NCI-H524 treated with DMSO at 0.1 percent for 48 hours (cell line): ENCODE data around the gene IRF2BP2.
"Not testable (repeated sequence)": the region's sequence is repeated elsewhere in the genome, so short reads cannot be mapped to it uniquely, and the experiment has no call there.

Experiments used
- DNase-seq: peaks from one replicate; lab custom pipeline; 2025; lab: John Stamatoyannopoulos, UW

The IRF2BP2 gene

GRCh38 chr1:234601301-234602017 is 8.5 kb downstream of the IRF2BP2 start:
- DNase-seq: no peak

- peak; percentile 35 for DNase-seq
Measured at GRCh38 chr1:234600418-234601281, 9.3 kb downstream of the IRF2BP2 start.

GRCh38 chr1:234599617-234600417 is 10.2 kb downstream of the IRF2BP2 start:
- peak; percentile 41 for DNase-seq

GRCh38 chr1:234598974-234599616 is 10.9 kb downstream of the IRF2BP2 start:
- DNase-seq: no peak

GRCh38 chr1:234597894-234598293 is 12.1 kb downstream of the IRF2BP2 start:
- DNase-seq: peak; percentile 16

- DNase-seq: no peak
Measured at GRCh38 chr1:234595899-234596298, 14.1 kb downstream of the IRF2BP2 start.

GRCh38 chr1:234594575-234594974 is 15.4 kb downstream of the IRF2BP2 start:
- DNase-seq: not testable (repeated sequence)

GRCh38 chr1:234593771-234594504 is 16.0 kb downstream of the IRF2BP2 start:
- DNase-seq: no peak

- DNase-seq: no peak
Measured at GRCh38 chr1:234593109-234593508, 16.9 kb downstream of the IRF2BP2 start.

- DNase-seq: no peak
Measured at GRCh38 chr1:234592240-234592639, 17.7 kb downstream of the IRF2BP2 start.

GRCh38 chr1:234591131-234591530 is 18.8 kb downstream of the IRF2BP2 start:
- DNase-seq: no peak

GRCh38 chr1:234589854-234590620 is 19.9 kb downstream of the IRF2BP2 start:
- DNase-seq: no peak

- DNase-seq: peak; percentile 28
Measured at GRCh38 chr1:234589064-234589800, 20.7 kb downstream of the IRF2BP2 start.

GRCh38 chr1:234588386-234588785 is 21.6 kb downstream of the IRF2BP2 start:
- no peak for DNase-seq

- DNase-seq: no peak
Measured at GRCh38 chr1:234586892-234587485, 23.0 kb downstream of the IRF2BP2 start.

- no peak for DNase-seq
Measured at GRCh38 chr1:234586304-234586703, 23.7 kb downstream of the IRF2BP2 start.

- no peak for DNase-seq
Measured at GRCh38 chr1:234585330-234586055, 24.5 kb downstream of the IRF2BP2 start.

- DNase-seq: peak; percentile 18
Measured at GRCh38 chr1:234584926-234585325, 25.1 kb downstream of the IRF2BP2 start.

- no peak for DNase-seq
Measured at GRCh38 chr1:234584420-234584805, 25.6 kb downstream of the IRF2BP2 start.
